Keratinocyte (primary cell): ENCODE results near the gene HOXD4.

Experiments
- EZH2 ChIP-seq: IDR thresholded peaks from one replicate; pipeline ENCODE4 v1.6.1; 2012; ENCODE audit warnings: inconsistent platforms, mild to moderate bottlenecking, low read length, moderate library complexity
- TF ChIP-seq, protein P1 (sequence below), 3 experiments: IDR thresholded peaks in 1 of 3; conservative IDR thresholded peaks in 1 of 3; optimal IDR thresholded peaks in 1 of 3; 2 replicates in 2 of 3; 3 replicates in 1 of 3; pipeline versions ENCODE3 to v1.5.1; 2011; ENCODE audit warnings: low read length in 3 of 3, mild to moderate bottlenecking in 3 of 3, moderate library complexity in 2 of 3, control low read depth in 1 of 3, inconsistent platforms in 1 of 3; ENCODE audit not compliant: insufficient read depth in 2 of 3; ENCODE audit errors: extremely low read depth in 1 of 3

DNA sequence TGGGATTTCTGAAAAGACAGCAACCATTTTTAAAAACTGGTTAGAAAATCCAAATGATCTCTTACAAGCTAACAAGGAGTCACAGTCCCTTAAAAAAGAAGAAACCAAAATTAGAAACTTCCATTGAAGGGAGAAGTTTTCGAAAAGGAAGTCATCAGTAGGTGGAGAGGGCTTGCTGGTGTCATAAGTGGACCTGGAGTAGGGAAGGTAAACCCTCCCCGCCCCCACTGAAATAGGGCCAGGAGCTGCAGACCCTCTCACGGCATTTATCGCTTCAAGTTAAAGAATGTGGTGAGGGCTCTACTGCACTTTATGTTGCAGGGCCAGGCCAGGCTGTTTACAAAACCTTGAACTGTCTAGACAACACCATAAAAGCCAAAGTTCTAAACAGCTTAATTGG, 41.4 kb upstream of the HOXD4 start:
- no peak for TF ChIP-seq EZH2
- TF ChIP-seq, protein P1, sequence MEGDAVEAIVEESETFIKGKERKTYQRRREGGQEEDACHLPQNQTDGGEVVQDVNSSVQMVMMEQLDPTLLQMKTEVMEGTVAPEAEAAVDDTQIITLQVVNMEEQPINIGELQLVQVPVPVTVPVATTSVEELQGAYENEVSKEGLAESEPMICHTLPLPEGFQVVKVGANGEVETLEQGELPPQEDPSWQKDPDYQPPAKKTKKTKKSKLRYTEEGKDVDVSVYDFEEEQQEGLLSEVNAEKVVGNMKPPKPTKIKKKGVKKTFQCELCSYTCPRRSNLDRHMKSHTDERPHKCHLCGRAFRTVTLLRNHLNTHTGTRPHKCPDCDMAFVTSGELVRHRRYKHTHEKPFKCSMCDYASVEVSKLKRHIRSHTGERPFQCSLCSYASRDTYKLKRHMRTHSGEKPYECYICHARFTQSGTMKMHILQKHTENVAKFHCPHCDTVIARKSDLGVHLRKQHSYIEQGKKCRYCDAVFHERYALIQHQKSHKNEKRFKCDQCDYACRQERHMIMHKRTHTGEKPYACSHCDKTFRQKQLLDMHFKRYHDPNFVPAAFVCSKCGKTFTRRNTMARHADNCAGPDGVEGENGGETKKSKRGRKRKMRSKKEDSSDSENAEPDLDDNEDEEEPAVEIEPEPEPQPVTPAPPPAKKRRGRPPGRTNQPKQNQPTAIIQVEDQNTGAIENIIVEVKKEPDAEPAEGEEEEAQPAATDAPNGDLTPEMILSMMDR (optimal IDR thresholded peaks at IDR 0.05 in 1 of 3, IDR thresholded peaks at IDR 0.05 in 1 of 3, conservative IDR thresholded peaks at IDR 0.05 in 1 of 3; ENCODE audit: extremely low read depth in 1 of 3, insufficient read depth in 2 of 3, low read length in 3 of 3) = no peak
